ENCODE results near the gene PARP3. TPM values are rescaled to one million over a fixed set of nuclear protein-coding genes. Genes with fewer than 3 reads are reported as not detected.

Gene PARP3
- total RNA-seq, 1 donor from 2014 or later = 12.4 TPM

DNA sequence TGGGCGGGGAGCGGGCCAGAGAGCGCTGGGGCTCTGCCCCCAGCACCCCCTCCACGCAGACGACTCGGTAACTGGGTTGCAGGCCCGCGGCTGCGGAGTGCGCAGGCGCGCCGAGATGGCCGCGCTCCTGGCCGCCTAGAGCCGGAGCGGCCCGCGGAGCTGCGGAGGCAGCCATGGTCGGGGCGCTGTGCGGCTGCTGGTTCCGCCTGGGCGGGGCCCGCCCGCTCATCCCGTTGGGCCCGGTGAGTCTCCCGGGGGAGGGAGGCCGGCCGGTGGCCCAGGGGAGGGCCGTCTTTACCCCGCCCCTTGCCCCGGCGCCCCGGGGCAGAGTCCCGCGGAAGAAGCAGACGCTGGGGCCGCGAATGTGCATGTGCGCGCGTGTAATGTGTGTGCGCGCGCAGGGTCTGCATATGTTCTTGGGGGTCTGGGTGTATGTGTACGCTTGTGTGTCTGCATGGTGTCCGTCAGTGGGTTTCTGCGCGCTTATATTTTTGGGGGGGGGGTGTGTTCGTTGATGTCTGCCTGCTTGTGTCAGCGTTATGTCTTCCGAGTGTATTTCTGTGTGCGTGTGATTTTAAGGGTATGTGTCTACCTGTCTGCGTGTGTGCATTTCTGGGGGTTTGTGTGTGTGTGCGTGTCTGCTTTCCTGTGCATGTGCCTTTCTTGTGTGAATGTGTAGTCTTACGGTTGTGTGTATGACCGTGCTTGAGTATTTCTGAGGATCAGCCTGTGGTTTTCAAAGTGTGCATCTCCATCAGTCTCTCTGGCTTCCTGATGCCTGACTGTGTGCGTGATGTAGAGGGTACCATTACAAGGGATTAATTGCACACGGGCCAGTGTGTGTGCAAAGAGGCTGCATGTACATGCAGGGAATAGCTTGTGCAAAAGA, 33.0 kb downstream of the PARP3 start, which contains the start of gene ABHD14A:
TSS of gene ABHD14A (plus strand) at position 102 of the 889 bp plus-strand sequence. CDS start at position 174, 72 bp downstream.
- peak within 1 kb of the TSS; percentile 95 for H3K4me3 Mint-ChIP-seq (ENCODE audit: unreplicated experiment)
- peak within 1 kb of the TSS; percentile 93 for H3K27ac Mint-ChIP-seq (ENCODE audit: unreplicated experiment)
- H3K36me3 Mint-ChIP-seq (ENCODE audit: unreplicated experiment) = no peaks in the 10 kb centered on the region
- TF ChIP-seq, protein P1, sequence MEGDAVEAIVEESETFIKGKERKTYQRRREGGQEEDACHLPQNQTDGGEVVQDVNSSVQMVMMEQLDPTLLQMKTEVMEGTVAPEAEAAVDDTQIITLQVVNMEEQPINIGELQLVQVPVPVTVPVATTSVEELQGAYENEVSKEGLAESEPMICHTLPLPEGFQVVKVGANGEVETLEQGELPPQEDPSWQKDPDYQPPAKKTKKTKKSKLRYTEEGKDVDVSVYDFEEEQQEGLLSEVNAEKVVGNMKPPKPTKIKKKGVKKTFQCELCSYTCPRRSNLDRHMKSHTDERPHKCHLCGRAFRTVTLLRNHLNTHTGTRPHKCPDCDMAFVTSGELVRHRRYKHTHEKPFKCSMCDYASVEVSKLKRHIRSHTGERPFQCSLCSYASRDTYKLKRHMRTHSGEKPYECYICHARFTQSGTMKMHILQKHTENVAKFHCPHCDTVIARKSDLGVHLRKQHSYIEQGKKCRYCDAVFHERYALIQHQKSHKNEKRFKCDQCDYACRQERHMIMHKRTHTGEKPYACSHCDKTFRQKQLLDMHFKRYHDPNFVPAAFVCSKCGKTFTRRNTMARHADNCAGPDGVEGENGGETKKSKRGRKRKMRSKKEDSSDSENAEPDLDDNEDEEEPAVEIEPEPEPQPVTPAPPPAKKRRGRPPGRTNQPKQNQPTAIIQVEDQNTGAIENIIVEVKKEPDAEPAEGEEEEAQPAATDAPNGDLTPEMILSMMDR (IDR thresholded peaks at IDR 0.05) = no peak
- no peaks in the 10 kb centered on the region for H3K27me3 Mint-ChIP-seq (ENCODE audit: unreplicated experiment)
- peaks cover 21% of the 10 kb centered on the region for H3K4me1 Mint-ChIP-seq (ENCODE audit: unreplicated experiment)
- no peak for DNase-seq (ENCODE audit: extremely low spot score, unreplicated experiment)
- no peaks in the 10 kb centered on the region for H3K9me3 Mint-ChIP-seq (ENCODE audit: unreplicated experiment)

DNA sequence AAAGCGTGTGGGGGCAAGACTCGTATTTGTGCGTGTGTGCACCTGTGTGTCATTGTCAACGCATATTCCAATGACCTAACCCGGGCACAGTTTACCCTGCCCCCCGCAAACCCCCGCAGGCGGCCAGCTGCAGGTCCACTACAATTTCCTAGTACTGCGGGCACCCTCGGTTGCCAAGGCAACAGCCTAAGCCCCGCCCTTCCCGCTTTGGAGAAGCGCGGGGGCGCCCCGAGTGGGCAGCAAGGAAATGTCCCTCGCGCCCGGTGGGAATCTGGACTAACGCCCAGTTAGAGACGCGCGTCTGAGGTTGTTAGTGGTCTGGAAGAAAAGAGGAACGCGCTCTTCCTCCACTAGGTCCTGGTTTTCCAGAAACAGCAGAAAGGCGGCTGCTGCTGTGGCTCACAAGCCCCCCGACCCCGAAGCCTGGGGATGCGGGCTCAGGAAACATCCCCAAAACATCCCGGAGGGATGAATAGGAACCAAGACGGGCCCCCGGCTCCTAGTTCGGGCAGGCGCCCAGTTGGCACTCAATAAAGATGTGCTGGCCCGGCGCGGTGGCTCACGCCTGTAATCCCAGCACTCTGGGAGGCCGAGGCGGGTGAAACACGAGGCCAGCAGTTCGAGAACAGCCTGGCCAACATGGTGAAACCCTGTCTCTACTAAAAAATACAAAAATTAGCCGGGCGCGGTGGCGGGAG, 33.8 kb downstream of the PARP3 start:
- H3K4me3 Mint-ChIP-seq (ENCODE audit: unreplicated experiment) = peak overlapping the region; percentile 95
- H3K36me3 Mint-ChIP-seq (ENCODE audit: unreplicated experiment) = no peaks in the 10 kb centered on the region
- DNase-seq (ENCODE audit: extremely low spot score, unreplicated experiment) = no peak
- H3K4me1 Mint-ChIP-seq (ENCODE audit: unreplicated experiment) = peaks cover 21% of the 10 kb centered on the region
- TF ChIP-seq, protein P1 (IDR thresholded peaks at IDR 0.05) = no peak
- no peaks in the 10 kb centered on the region for H3K27me3 Mint-ChIP-seq (ENCODE audit: unreplicated experiment)
- no peaks in the 10 kb centered on the region for H3K9me3 Mint-ChIP-seq (ENCODE audit: unreplicated experiment)
- H3K27ac Mint-ChIP-seq (ENCODE audit: unreplicated experiment) = peak overlapping the region; percentile 50

GRCh38 chr3:51977446-51978142, 35.4 kb downstream of the PARP3 start:
- H3K4me3 Mint-ChIP-seq (ENCODE audit: unreplicated experiment) = no peak overlapping the region
- H3K9me3 Mint-ChIP-seq (ENCODE audit: unreplicated experiment) = no peaks in the 10 kb centered on the region
- TF ChIP-seq, protein P1 (IDR thresholded peaks at IDR 0.05) = no peak
- DNase-seq (ENCODE audit: extremely low spot score, unreplicated experiment) = no peak
- no peaks in the 10 kb centered on the region for H3K36me3 Mint-ChIP-seq (ENCODE audit: unreplicated experiment)
- H3K4me1 Mint-ChIP-seq (ENCODE audit: unreplicated experiment) = peaks cover 28% of the 10 kb centered on the region
- H3K27ac Mint-ChIP-seq (ENCODE audit: unreplicated experiment) = no peak overlapping the region
- no peaks in the 10 kb centered on the region for H3K27me3 Mint-ChIP-seq (ENCODE audit: unreplicated experiment)

- no peak for DNase-seq (ENCODE audit: extremely low spot score, unreplicated experiment)
- TF ChIP-seq, protein P1 (IDR thresholded peaks at IDR 0.05) = no peak
- Mint-ChIP-seq H3K4me1 (ENCODE audit: unreplicated experiment) (peaks cover 32% of the 10 kb centered on the region), H3K9me3 (ENCODE audit: unreplicated experiment) (no peaks in the 10 kb centered on the region), H3K4me3 (ENCODE audit: unreplicated experiment) (no peak overlapping the region), H3K36me3 (ENCODE audit: unreplicated experiment) (no peaks in the 10 kb centered on the region), H3K27ac (ENCODE audit: unreplicated experiment) (no peak overlapping the region), H3K27me3 (ENCODE audit: unreplicated experiment) (no peaks in the 10 kb centered on the region)
Measured at GRCh38 chr3:51978143-51978502, 36.0 kb downstream of the PARP3 start.
